GM12864 (cell line): ENCODE data around the gene NALCN.

Source experiments
- DNase-seq: peaks from one replicate; pipeline ENCODE4 v3.0.0-alpha.2; 2011; ENCODE audit warnings: low read depth
- H3K4me3 ChIP-seq: 2 replicates; pipeline ENCODE4 v1.5.1; 2011; ENCODE audit warnings: mild to moderate bottlenecking, low read depth, low read length, control low read depth
- CTCF ChIP-seq: IDR thresholded peaks from 2 replicates; pipeline ENCODE4 v1.5.1; 2011; ENCODE audit warnings: low read depth, mild to moderate bottlenecking, moderate library complexity, low read length, control low read depth, inconsistent platforms; ENCODE audit errors: missing control alignments

NALCN gene

DNA sequence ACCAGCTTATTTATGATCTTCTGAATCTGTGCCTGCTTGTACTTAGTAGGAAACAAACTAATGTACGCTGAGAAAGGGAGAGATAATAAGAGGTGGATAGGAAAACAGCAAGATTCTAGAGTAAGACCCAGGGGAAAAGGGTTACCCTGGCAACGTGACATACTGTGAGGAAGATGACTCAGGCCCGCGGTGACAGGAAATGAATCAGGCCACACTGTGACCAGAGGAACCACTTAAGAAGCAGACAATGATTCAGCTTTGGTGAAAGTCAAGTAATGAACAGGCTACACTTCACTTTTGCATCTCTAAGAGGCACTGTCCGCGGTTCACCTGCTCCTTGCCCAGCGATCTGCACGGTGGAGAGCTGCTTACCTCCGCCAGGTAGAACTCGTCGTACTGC is 158.2 kb downstream of the NALCN start:
- DNase-seq, result peak; percentile 12
- no peak for TF ChIP-seq CTCF
- H3K4me3 ChIP-seq, result no peak overlapping the region

DNA sequence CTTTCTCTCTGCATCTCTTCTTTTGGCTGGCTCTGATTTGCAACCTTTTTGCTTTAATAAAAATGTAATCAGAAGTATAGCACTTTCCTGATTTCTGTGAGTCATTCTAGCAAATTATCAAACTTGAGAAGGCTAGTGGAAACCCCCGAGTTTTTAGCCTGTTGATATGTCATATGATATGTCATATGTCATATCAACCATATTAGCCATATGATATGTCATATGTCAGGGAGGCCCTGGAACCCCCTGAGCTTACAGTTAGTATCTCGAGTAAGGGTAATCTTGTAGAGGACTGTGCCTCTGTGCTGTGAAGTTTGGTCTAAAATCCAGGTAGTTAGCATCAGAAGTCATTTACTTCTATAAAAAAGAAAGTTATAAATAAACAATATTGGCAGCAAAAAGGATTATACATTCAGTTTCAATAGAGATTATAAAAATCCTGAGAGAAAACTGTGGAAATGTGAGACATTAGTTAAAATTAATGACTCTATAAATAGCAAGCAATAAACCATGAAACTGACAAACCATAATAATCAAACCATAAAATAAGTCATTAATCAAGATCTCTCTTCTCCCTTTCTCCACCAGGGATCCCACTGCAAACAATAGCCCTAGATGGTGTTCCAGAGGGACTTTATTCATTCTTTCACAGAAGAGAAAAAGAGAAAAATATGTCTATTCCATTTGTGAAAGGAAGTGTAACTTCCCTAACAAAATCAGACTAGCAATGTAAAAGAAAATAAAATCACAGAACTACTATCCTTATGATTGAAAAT is 167.4 kb downstream of the NALCN start:
- no peak overlapping the region for H3K4me3 ChIP-seq
- TF ChIP-seq CTCF, result no peak
- no peak for DNase-seq

DNA sequence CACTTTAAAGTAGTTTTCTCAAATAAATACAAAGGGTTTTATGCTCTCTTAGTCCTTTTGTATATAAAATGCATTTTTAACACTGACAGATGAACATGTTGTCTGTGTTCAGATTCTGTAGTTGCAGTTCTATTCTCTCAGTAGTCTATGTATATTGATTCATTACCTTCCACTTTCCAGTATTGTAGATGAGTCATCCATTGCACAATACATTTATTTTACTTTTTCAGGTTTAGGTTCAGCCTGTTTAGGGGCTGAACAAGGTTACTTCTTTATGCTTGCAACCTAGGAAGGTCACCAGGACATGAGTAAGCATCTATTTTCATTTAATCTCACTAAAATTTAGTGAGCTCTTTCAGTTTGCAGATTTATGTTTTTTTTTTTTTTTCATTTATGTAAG is 173.6 kb downstream of the NALCN start:
- no peak for TF ChIP-seq CTCF
- no peak for DNase-seq
- H3K4me3 ChIP-seq, result no peak overlapping the region

- H3K4me3 ChIP-seq, result no peak overlapping the region
- TF ChIP-seq CTCF, result no peak
- DNase-seq, result no peak
Measured at GRCh38 chr13:101238555-101238954, 177.8 kb downstream of the NALCN start.

DNA sequence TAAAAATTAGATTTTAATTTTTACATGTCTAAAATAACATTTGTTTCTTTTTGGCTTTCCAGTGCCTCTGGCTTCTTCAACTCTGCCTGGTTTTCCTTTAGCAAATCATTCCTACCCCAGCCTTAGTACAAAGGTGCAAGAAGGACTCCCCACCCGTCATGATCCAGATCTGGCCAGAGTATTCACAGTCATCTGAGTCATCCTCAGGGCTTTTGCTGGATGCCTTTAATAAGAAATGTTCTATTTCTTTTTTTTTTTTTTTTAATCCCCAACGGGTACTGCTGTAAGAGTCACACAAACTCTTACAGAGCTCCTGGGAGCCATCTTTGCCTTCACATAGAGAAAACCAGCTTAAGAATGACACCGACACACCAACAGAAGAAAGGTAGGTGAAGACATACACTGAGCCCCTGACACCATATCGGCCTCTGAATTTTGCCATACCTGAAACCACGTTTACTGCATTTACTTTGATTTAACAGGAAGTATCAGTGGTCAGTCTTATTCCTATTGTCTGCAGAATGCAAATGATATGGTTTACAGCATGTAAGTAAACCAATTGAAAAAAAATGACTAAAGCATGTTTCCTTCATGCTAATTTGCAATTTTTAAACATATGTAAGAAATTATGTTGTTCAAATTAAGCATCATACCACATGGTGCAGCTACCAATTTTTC is 184.4 kb downstream of the NALCN start:
- no peak for DNase-seq
- no peak overlapping the region for H3K4me3 ChIP-seq
- TF ChIP-seq CTCF, result no peak

- no peak for DNase-seq
- no peak overlapping the region for H3K4me3 ChIP-seq
- TF ChIP-seq CTCF, result no peak
Measured at GRCh38 chr13:101230271-101230890, 185.9 kb downstream of the NALCN start.
